Right lobe of liver (tissue), 6 donors: Measurements from ENCODE around the gene CLSTN2. TPM values are rescaled to one million over a fixed set of nuclear protein-coding genes. Genes with fewer than 3 reads are reported as not detected.

Experiments
- ATAC-seq, 4 donors: fragments of 200-7000 bp; cut with Tn5 transposase; one replicate each; pipeline ENCODE4 v1.9.1; 2020; ENCODE audit warnings: mild to moderate bottlenecking in 4 of 4, moderate library complexity in 4 of 4
- DNase-seq, 3 donors: peaks; one replicate each; pipeline ENCODE4 v3.0.0-alpha.2; 2020
- H3K27ac ChIP-seq, 3 donors: fragments of 200-600 bp; one replicate each; pipeline ENCODE4 v1.8.0; 2022
- H3K27me3 ChIP-seq, 2 donors: fragments of 200-600 bp; one replicate each; pipeline ENCODE4 v1.8.0; 2022
- H3K36me3 ChIP-seq, 4 donors: fragments of 200-600 bp; sonication (generic) in 1 of 4; one replicate each; pipeline versions ENCODE4 v1.5.1 to v1.8.0; 2017 to 2022; ENCODE audit warnings: control low read depth in 1 of 4
- H3K4me1 ChIP-seq, 4 donors: fragments of 200-600 bp; sonication (generic) in 1 of 4; one replicate each; pipeline versions ENCODE4 v1.5.1 to v1.8.0; 2017 to 2022; ENCODE audit warnings: control low read depth in 1 of 4
- H3K4me3 ChIP-seq, 3 donors: fragments of 200-600 bp; one replicate each; pipeline ENCODE4 v1.8.0; 2022
- H3K9me3 ChIP-seq, 4 donors: fragments of 200-600 bp; sonication (generic) in 1 of 4; one replicate each; pipeline versions ENCODE4 v1.5.1 to v1.8.0; 2017 to 2022; ENCODE audit warnings: control low read depth in 1 of 4
- CTCF ChIP-seq, 4 donors: fragments of 200-600 bp in 3 of 4; fragments of 450-650 bp in 1 of 4; IDR thresholded peaks; one replicate each; pipeline versions ENCODE4 v1.5.1 to v1.8.0; 2016 to 2022; ENCODE audit warnings: antibody characterized with exemption in 4 of 4, mild to moderate bottlenecking in 2 of 4
- POLR2A ChIP-seq: fragments of 450-650 bp; IDR thresholded peaks from one replicate; pipeline ENCODE4 v1.6.1; 2017; ENCODE audit warnings: antibody characterized with exemption, mild to moderate bottlenecking
- WGBS: methylation state at CpG from one replicate; pipeline ENCODE4 v1.1.6; 2018; ENCODE audit warnings: low coverage, low lambda C conversion rate; ENCODE audit not compliant: insufficient coverage; ENCODE audit errors: missing lambda C conversion rate; 5-methylcytosine and 5-hydroxymethylcytosine counted together
- intact Hi-C, 2 donors: fragments of 100-400 bp; cut with DNase I; formaldehyde crosslinking; loops; one replicate each; pipeline versions ENCODE4 v1.11.2 to v1.14.1; 2022
- total RNA-seq, 6 experiments: library from RNA; depleted of rRNA in 2 of 6; stranded (reverse); fragments of >200 nt in 2 of 6; fragmentation: NEBNext Ultra II Directional in 3 of 6; extraction: Animal tissue kit (Norgen Biotek cat#: 25700) in 3 of 6; gene quantifications; one replicate each; pipeline versions ENCODE4 v1.1.0 to v1.2.4, GENCODE V29; 2016 to 2023
- donor health status: DM: no; HTN: yes; CAD: no.
- donor health status: DM: no; HTN: no; CAD: no.
- donor health status: DM: no; HTN: no; CAD: no.
- donor health status: DM: no; HTN: yes; CAD: no.
- donor health status: DM: no; HTN: yes; CAD: no.

Gene CLSTN2
- total RNA-seq, 6 experiments from 2014 or later, result 1.0 to 3.3 (median 2.0) TPM

- no peak for DNase-seq
- peaks cover 0 to 11% (median 0%) of the 10 kb centered on the region in 4 donors for H3K4me1 ChIP-seq
- H3K4me3 ChIP-seq, result no peak overlapping the region
- no peaks in the 10 kb centered on the region for H3K9me3 ChIP-seq
- TF ChIP-seq POLR2A, result no peak
- no peak for TF ChIP-seq CTCF (IDR thresholded peaks at IDR 0.05)
- no peaks in the 10 kb centered on the region for H3K27me3 ChIP-seq
- WGBS, result 81% methylated on average over 5 of the region's 5 CpGs
- H3K36me3 ChIP-seq, result no peaks in the 10 kb centered on the region
- no peak for ATAC-seq
- intact Hi-C loops, result no loop called here
- no peak overlapping the region for H3K27ac ChIP-seq
Measured at GRCh38 chr3:140576449-140576848, 641.5 kb downstream of the CLSTN2 start.

DNA sequence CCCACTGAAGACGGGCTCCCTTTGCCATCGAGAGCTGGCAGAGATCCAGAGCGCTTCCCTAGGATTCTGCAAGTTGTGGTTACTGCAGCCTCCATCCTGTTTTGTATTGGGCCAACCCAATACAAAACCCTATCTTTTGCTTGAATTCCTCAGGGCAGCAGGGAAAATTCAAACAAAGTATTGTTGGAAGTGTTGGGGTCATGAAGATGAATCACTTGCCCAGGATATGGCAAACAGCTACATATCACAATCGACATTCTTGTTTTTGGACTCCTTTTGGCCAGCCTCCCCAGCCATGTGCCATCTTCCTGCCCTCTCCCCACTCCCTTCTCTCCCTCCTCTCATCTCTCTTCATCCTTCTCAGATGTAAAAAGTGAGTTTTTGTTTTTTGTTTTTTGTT is 642.9 kb downstream of the CLSTN2 start:
- Histone ChIP-seq H3K36me3 (no peaks in the 10 kb centered on the region), H3K9me3 (no peaks in the 10 kb centered on the region), H3K4me3 (no peak overlapping the region), H3K27ac (no peak overlapping the region), H3K4me1 (peaks cover 0 to 7% (median 0%) of the 10 kb centered on the region in 4 donors), H3K27me3 (no peaks in the 10 kb centered on the region)
- TF ChIP-seq CTCF (IDR thresholded peaks at IDR 0.05) (no peak), POLR2A (no peak)
- 61% methylated on average over 4 of the region's 4 CpGs for WGBS
- DNase-seq, result no peak
- intact Hi-C loops, result no loop called here
- ATAC-seq, result no peak

DNA sequence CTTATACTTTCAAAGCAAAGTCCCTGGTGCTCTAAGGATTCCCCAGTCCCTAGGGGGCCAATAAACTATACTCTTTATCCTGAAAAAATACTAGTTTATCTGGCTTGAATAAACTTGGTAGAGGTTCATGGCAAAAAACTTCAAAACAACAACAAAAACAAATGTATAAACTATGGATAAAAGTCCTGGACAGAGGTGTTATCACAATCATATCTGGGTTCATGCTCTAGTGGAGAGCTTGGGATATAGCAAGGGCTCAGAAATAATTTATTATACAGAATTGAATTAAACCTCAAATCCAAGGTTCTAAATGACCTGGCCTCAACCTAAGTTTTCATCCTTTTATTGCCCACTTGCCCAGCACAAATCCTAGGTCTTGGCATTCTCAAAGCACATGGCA is 644.3 kb downstream of the CLSTN2 start:
- no peaks in the 10 kb centered on the region for H3K27me3 ChIP-seq
- DNase-seq (no peak), ATAC-seq (no peak)
- H3K36me3 ChIP-seq, result no peaks in the 10 kb centered on the region
- H3K4me3 ChIP-seq, result no peak overlapping the region
- no peak overlapping the region for H3K27ac ChIP-seq
- TF ChIP-seq POLR2A (no peak), CTCF (IDR thresholded peaks at IDR 0.05) (no peak)
- intact Hi-C loops, result no loop called here
- no peaks in the 10 kb centered on the region for H3K9me3 ChIP-seq
- H3K4me1 ChIP-seq, result no peaks in the 10 kb centered on the region

- intact Hi-C loops, result no loop called here
- no peaks in the 10 kb centered on the region for H3K27me3 ChIP-seq
- TF ChIP-seq CTCF (IDR thresholded peaks at IDR 0.05), result no peak
- TF ChIP-seq POLR2A, result no peak
- ATAC-seq (no peak), DNase-seq (no peak)
- 46% methylated on average over 1 of the region's 1 CpG for WGBS
- no peaks in the 10 kb centered on the region for H3K4me1 ChIP-seq
- no peak overlapping the region for H3K27ac ChIP-seq
- H3K36me3 ChIP-seq, result no peaks in the 10 kb centered on the region
- H3K4me3 ChIP-seq, result no peak overlapping the region
- no peaks in the 10 kb centered on the region for H3K9me3 ChIP-seq
Measured at GRCh38 chr3:140580746-140581145, 645.8 kb downstream of the CLSTN2 start.

DNA sequence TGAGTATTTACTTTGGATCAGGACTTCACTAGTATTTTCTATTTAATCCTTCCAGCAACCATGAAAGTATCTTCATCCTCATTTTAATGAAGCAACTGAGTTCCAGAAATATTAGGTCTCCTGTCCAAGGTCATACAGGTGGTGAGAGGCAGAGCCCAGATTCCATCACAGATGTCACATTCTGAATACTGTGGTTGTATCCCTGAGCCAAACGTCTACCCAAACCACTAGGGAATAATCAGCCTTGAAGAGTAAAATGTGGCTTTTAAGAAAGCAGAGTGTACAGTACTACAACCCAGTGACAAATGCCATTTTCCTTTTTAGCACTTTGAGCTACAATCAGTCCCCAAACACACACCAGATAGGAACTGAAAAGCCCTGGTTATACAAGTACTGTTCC is 649.6 kb downstream of the CLSTN2 start:
- Histone ChIP-seq H3K27ac (no peak overlapping the region), H3K9me3 (no peaks in the 10 kb centered on the region), H3K4me3 (no peak overlapping the region), H3K36me3 (no peaks in the 10 kb centered on the region), H3K27me3 (no peaks in the 10 kb centered on the region), H3K4me1 (no peaks in the 10 kb centered on the region)
- TF ChIP-seq CTCF (IDR thresholded peaks at IDR 0.05) (no peak), POLR2A (no peak)
- 20% methylated on average over 1 of the region's 1 CpG for WGBS
- DNase-seq (no peak), ATAC-seq (no peak)
- intact Hi-C loops, result no loop called here
